Measurements from ENCODE around the gene CHN2.

DNA sequence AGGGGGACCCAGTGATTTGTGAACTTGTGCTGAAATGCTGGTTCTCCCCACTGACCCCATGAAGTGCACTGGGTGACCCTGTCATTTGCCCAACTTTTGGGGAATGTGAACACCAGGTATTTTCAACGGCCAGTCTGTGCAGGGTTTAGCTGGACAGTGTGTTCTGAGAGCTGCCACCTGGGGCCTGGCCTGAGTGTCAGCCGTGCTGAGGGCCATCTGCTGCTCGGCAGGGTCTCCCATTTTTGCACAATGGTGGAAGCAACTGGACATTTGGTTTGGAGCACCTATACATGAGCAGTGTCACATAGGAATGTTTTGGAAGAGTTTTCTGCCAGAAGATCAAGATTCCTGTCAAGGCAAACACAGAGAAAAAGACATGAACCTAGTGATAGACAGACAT, 5.2 kb downstream of the CHN2 start:
- TF ChIP-seq, protein P1, sequence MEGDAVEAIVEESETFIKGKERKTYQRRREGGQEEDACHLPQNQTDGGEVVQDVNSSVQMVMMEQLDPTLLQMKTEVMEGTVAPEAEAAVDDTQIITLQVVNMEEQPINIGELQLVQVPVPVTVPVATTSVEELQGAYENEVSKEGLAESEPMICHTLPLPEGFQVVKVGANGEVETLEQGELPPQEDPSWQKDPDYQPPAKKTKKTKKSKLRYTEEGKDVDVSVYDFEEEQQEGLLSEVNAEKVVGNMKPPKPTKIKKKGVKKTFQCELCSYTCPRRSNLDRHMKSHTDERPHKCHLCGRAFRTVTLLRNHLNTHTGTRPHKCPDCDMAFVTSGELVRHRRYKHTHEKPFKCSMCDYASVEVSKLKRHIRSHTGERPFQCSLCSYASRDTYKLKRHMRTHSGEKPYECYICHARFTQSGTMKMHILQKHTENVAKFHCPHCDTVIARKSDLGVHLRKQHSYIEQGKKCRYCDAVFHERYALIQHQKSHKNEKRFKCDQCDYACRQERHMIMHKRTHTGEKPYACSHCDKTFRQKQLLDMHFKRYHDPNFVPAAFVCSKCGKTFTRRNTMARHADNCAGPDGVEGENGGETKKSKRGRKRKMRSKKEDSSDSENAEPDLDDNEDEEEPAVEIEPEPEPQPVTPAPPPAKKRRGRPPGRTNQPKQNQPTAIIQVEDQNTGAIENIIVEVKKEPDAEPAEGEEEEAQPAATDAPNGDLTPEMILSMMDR (IDR thresholded peaks at IDR 0.05) = no peak
- TF ChIP-seq ZFX (IDR thresholded peaks at IDR 0.05; ENCODE audit: borderline replicate concordance) = no peak

Measured in 22Rv1 (cell line).